DND-41 (cell line): Measurements from ENCODE around the gene HTD2.

Experiments
- CTCF ChIP-seq: IDR thresholded peaks from 2 replicates; pipeline ENCODE4 v1.5.1; 2012; ENCODE audit warnings: borderline replicate concordance, low read length, moderate library complexity, mild to moderate bottlenecking; ENCODE audit not compliant: poor library complexity, severe bottlenecking; ENCODE audit errors: extremely low read depth
- EZH2 ChIP-seq: IDR thresholded peaks from 3 replicates; pipeline ENCODE4 v1.6.1; 2012; ENCODE audit warnings: borderline replicate concordance, low read depth, mild to moderate bottlenecking, moderate library complexity, low read length, inconsistent platforms; ENCODE audit not compliant: severe bottlenecking

DNA sequence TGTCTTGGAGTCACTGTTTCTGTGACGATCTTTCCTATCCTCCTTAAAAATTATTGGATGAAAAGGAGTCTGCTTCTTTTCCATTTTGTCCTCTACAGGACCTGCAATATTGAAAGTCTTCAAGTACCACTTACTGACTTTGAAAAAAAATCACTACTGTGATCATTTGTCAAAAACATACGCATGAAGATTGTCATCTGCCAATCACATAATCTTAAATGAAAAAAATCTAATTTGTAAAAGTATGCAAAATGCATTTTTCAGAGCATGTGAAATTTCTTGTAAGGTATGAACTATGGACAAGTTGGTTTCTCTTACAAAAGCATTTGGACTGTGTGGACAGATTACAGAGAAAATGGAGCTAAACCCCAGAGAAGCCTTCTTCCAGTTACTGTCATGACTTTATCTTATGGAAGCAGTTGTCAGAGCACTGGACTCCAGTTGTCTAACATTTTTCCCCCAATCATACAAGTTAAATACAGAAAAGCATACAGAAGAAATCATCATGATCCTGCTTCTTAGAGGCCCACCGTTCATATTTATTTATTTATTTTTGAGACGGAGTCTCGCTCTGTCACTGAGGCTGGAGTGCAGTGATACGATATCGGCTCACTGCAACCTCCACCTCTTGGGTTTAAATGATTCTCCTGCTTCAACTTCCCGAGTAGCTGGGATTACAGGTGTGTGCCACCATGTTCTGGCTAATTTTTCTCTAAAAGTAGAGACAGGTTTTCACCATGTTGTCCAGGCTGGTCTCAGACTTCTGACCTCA, 23.0 kb downstream of the HTD2 start:
- TF ChIP-seq CTCF (no peak), EZH2 (no peak)
